ENCODE data around the gene OPCML.

The OPCML gene

DNA sequence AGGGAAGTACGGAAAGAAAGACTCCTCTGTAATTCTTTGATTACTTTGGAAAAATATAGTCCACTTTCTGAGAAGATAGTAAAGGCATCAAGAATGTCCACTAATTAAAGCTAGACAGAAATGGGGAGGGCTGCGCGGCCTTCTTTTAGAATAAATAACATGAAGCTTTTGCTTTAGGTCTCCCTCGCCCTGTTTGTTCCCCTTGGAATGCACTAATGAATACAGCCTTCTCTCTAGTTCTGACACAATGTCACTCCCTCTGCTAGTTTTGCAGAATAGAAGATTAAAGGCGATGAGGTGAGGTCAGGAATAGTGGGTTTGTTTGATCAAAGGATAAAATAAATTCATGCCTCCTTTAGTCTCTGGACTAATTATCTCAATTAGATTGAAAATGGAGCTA, 543.9 kb downstream of the OPCML start:
- peak; percentile 61 for DNase-seq (ENCODE audit: low read depth, low spot score)

DNA sequence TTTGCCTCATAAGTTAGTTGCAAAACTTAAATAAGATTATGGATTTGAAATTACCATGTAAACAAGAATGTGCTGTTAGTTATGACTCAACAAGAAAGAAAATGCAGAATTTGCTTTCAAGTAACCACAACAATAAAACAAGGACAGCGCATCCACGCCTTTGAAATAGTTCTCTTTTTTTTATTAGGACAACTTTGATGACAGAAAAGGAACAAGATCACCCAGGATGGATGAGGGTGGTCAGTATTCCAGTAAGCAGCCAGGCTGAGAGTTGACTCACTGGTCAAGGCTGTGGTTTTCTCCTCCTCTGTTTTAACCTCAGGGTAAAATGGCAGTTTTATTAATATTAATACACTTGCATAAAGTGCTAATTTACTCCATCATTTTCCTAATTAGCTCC, 544.4 kb downstream of the OPCML start:
- DNase-seq (ENCODE audit: low read depth, low spot score) = peak; percentile 71

DNA sequence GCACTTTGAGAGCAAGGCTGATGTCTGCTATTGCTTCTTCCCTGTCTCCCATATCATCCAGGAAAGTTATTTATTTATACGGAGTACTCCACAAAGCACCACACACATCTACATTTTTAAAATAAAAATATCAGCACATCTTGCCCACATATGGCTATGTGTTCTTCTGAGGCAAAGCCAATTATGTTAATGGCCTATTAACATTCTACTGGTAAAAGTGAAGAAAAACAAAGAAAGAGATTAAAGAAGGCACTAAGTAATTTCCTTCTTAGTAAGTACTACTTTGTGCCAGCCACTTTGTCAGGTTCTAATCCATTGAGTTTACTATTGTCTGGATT, 548.7 kb downstream of the OPCML start:
- no peak for DNase-seq (ENCODE audit: low read depth, low spot score)

DNA sequence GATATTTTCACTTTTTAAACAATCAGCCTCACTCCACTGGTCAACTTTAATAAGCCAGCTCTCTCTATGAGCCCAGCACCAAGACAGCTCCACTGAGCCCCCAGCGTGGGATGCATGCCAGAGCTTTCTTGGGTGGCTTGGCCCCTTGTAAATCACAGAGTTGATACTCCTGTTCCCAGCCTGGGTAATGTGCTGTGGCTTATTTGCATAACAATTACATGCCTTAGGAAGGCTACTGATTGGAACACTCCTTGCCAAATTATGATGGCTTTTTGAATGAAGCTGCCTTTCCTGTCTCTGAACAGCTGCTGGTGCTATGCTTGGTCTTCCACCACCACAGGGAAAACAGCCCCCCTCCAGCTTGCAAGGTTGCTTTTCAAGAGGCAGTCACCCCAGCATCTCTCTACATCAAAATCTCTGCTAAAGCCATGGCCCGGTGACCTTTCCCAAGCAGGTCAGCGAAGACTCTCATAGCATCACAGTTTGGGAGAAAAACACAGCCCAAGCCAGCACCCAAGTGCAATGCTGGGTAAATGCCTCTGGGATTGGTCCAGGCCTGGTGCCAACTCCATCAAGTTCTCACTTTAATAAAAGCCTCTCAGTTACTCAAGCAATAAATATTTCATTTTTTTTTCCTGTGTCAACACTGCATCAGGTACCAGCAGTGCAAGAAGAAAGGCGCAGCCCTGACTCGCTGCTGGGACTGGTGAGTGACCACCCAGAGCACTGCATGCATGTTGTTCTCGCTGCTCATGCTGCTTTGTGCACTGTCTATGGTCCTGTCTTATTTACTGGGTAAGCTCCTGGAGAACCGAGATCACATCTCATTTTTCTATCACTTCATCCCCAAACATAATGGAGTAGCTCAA, 549.3 kb downstream of the OPCML start:
- DNase-seq (ENCODE audit: low read depth, low spot score) = peak; percentile 68

DNA sequence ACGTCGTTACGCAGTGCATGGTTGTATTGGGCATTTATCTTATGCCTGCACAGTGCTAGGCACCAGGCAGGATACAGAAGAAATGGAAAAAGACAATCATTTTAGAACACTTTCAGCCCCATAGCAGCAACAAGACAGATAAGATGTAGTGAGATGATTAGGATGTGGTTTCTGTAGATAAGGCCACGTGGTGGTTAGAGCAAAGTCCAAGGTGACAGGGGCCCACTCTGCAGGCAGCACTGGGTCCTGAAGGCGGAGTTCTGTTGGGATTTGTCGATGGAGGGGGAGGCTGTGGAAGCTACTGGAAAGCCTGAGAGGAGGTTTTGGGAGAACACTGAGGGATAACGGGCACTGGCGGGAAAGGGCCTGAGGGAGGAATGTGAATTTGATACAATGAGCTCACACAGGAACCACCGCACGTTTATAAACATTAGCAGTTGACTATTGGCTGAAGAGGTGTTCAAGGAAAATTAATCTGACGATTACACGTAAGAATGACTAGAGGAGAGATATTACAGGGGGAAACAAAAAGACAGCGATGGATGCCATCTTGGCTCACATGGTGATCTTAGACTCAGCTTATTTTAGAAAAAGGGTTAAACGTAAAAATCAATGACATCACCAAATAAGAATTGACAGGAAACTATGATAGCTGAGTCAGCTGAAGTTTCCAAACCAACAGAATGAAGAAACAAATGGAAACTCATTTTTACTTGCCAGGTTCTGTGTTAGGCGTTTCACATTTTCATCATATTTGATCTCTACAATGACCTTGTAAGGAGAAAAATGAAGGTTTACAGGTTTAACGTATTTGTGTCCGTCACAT, 551.0 kb downstream of the OPCML start:
- no peak for DNase-seq (ENCODE audit: low read depth, low spot score)

DNA sequence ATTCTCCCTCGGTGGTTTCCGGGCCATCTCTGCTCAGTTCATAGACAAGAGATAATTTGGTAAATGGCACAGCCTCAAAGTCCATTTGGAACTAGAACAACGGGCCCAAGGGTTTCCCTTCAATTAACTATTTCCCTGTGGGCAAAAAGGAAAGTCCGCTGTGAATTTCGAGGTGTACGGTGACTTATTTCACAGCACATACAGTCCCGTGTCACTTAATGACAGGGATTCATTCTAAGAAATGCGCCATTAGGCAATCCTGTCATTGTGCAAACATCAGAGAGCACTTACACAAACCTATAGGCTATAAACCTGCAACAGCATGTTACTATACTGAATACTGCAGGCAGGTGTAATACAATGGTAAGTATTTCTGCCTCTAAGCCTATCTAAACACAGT, 551.6 kb downstream of the OPCML start:
- DNase-seq (ENCODE audit: low read depth, low spot score) = no peak

DNA sequence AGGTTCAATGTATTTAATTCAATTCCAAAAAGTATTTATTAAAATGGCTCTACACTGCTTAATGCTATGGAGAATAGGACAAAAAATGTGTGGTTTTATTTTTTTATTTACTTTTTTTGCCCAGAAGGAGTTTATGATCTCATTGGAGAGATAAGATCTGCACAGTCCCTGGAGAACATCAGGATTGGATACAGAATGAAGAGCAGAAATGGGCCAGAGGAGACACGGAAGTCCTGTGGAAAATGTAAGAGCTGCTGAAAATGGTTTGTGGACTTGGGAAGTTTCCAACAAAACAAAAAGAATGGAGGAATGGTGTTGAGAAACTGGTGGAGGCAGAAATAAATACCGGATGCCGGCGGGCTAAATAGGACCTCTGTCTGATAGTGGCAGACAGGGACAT, 554.6 kb downstream of the OPCML start:
- no peak for DNase-seq (ENCODE audit: low read depth, low spot score)

DNA sequence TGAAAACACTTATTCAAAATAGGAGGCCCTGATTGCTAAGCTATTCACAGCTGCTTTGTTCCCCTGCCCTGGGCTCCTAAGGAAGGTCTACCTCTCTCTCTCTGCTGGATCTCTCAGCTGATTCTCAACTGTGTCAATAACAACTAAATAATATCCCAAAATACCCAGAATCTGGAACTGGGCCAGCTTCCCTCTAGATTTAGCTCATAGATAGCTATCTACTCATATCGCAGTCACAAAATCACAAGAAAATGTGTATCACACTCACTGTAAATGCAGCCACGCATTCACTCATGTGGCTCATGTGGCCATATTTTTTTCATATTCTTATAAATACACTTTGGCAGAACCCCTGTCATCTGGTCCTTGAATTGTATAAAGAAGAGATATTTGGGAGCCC, 555.1 kb downstream of the OPCML start:
- no peak for DNase-seq (ENCODE audit: low read depth, low spot score)

DNA sequence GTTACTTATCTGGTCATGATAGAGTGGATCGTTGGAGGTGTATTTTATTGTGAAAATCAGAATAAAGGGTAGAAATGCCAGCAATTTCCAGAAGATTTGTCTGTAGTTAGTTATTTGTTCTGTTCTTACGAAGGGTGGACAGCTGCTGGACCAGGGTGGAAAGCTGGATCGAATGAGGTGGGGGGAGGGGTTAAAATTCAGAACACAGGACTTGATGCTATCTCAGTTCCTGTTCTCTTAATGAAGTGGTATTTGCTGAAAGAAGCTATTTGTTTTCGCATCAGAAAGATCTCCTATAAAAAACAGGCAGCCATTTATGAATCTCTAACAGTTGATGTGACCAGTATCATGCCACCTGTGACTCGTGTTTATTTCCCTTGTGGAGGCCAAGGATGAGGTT, 556.2 kb downstream of the OPCML start:
- DNase-seq (ENCODE audit: low read depth, low spot score) = no peak

DNA sequence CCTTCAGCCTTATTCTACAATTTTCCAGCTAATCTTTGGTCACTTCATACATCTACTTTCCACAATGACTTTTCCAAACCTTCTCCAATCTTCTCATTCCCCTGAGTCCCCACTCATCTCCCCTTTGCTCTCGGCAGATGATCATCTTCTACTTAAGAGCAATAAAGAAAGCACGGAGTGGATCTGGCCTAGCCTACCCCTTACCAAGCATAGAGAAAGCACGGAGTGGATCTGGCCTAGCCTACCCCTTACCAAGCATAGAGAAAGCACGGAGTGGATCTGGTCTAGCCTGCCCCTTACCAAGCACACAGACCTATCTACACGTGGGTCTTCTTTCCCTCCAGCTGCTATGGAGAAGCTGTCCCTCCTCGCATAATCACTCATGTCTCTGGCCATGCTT, 558.6 kb downstream of the OPCML start:
- no peak for DNase-seq (ENCODE audit: low read depth, low spot score)

DNA sequence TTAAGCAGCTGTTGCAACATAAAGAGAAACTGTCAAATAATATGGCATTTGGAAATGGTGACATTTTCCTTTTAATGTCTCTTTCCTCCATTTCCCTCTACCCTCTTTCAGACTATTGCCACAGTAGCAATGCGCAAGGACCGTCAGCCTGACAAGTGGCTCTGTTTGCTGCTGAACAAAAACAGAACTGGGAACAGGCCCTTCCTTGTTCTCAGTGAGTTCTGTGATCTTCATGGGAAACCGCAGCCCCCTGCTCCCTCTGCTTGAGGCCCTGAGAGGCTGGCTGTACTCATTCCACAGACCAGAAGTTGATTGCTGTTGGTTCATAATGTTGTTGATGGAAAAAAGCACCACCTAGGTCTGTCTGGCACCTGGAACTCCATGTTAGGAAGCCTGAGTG, 559.7 kb downstream of the OPCML start:
- peak; percentile 25 for DNase-seq (ENCODE audit: low read depth, low spot score)

DNA sequence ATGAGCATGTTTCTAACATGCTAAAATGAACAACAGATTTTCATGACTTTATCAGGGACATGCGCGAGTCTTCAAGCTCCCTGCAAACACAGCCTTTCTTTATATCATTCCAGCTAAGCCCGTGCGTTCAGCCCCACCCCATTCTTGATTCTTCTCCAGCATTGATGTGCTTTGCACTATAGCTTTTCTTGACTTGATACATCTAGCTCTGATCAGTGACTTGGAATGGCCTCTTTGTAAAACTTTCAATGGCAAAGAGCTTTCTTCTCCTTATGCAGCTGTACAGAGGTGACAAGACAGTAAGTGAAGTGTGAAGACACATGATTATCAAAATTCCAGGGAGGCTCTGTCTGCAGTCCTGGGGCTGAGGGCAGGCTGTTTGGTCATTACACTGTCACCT, 561.0 kb downstream of the OPCML start:
- DNase-seq (ENCODE audit: low read depth, low spot score) = no peak

DNA sequence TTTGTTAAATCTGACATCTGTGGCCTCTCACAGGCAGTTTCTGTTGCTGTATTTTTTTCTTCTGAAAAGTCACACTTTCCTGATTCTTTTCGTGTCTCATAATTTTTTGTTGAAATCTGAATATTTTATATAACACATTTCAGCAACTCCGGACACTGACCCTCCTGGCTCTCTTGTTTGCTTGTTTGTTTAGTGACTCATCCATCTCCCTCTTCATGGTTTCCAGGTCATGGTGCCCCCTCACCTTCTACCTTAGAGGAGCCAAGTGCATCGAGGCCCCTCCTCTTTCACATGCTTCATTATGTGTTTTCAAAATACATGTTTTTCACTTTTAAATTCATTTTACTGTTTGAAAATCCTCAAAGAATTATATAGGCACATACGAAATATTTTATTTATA, 562.4 kb downstream of the OPCML start:
- DNase-seq (ENCODE audit: low read depth, low spot score) = no peak

DNA sequence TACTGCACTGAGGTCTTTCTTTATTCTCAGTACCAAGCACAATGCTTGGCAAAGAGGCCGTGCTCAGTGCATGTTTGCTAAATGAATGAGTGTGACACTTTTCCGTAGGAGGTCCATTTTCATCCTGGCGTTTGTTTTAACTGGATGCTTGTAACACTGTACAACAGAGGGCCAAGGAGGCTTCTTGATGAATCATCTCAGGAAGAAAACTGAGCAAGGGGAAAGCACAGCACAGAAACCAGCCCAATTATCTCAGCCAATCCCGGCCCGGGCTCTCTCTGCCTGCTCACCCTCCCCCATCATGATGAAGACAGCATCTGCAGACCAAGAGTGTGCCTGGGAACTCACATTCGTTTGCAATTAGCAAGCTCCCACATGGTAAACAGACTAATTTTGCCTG, 570.3 kb downstream of the OPCML start:
- DNase-seq (ENCODE audit: low read depth, low spot score) = peak; percentile 77

DNA sequence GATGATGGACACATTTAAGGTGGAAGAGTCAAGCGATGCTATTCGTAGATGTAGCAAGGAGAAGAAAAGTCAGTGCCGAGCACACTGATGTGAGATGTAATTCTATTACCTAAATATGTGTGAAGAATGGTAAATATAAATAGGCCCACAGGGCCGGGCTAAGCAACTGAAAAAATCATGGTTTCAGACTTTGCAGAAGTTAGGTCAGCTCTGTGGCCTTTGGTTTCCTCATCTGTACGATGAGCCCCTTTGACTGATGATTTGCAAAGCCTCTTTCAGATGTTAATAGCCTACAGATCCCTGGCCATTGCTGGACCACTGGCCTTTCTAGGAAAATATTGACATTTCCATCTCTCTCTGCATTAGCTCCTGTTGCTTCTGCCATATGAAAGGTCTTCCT, 570.8 kb downstream of the OPCML start:
- no peak for DNase-seq (ENCODE audit: low read depth, low spot score)

DNA sequence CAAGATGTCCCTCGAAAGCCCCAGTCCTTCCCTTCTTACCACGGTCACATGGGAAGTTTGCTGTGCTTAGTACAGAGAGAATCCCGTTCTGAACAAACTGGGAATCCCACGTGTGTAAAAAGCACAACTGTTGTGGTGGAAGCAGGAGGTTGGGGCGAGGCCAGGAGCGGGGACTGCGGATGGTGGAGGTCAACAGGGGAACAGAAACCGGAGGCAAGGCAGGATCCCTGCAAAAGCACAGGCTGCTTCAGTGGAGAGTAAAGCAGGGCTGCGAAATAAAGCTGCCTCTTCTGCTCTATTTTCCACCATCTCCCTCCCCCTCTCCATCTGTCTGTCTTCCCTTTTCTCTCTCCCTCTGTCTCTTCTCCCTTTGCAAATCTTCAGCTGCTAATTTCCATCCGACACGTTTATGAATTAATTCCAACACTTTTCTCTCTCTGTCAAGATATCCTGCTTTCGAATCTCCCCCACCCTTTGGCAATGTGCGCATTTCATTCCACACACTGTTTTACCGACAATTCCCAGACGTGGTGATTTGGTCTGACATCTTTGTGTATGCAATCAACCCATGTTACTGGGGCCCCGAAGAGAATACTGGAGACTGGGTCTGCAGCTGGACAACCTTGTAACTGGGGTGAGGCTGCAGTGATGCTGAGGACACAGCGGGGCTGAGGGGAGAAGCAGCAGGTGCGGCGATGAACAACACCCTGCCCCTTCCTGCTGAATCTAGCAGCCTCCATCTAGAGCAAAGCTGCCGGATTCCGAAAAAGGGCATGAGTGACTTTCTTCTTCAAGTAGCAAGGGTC, 571.8 kb downstream of the OPCML start:
- DNase-seq (ENCODE audit: low read depth, low spot score) = no peak

DNA sequence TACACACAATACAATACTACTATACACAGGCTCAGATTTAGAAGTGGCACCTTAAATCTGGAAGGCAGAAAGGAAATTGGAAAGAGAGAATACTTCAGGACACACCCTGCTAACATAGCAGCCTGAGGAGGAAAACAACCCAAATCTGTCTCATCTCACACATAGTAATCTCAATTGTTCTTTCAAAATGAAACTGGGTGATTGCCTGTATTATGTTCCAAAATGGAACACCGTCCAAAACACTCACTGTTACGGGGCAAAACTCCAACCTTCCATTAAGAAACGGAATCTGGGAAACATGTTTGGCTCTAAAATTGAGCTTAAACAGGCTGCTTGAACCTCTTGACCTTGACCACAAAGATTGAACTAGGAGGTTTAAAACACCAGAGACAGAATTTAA, 572.6 kb downstream of the OPCML start:
- DNase-seq (ENCODE audit: low read depth, low spot score) = no peak

DNA sequence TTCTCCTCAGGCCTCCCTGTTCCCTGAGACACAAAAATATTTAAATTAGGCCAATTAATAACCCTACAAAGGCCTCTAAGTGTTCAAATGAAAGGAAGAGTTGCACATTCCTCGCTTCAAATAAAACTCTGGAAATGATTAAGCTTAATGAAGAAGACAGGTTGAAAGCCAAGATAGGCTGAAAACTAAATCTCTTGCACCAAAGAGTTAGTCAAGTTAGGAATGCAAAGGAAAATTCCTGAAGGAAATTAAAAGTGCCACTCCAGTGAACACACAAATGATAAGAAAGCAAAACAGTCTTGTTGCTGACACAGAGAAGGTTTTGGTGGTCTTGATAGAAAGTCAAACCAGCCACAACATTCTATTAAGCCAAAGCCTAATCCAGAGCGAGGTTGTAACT, 574.4 kb downstream of the OPCML start:
- peak; percentile 26 for DNase-seq (ENCODE audit: low read depth, low spot score)

DNA sequence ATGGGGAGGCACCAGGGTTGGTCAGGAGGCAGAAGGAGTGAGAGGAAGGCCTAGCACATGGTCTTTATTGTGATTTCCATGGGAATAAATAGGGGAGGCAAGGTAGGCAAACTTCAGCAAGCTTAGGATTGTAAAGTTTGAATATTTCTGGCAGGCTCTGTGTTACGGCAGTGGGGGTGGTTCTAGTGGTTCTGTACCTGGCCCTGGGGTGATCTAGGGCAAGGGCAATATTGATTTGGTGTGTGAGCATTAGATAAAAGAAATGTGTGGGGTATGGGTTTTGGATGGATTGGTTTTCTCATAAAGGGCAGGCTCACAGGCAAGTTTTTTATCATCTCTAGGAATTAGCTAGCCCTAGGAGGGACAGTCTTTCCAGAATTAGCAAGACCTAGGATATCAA, 584.0 kb downstream of the OPCML start:
- DNase-seq (ENCODE audit: low read depth, low spot score) = no peak

DNA sequence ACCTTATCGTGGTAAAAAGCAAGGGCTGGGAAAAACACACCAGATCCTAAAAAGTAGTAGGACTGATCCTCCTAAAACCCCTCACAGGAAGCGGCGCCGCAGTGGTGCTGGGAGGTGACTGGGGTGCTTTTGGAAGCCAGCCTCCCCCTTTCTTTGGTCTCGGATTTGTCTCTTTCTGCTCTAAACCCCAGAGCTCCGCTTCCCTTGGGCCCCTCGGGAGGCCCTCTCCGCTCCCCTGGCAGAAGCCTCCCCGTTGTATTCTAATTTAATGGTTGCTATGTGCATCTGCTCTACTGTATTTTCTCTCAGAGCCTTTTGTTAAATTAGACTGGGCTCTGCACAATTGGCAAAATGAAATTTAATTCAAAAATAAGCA, 587.7 kb downstream of the OPCML start:
- DNase-seq (ENCODE audit: low read depth, low spot score) = peak; percentile 9

DNA sequence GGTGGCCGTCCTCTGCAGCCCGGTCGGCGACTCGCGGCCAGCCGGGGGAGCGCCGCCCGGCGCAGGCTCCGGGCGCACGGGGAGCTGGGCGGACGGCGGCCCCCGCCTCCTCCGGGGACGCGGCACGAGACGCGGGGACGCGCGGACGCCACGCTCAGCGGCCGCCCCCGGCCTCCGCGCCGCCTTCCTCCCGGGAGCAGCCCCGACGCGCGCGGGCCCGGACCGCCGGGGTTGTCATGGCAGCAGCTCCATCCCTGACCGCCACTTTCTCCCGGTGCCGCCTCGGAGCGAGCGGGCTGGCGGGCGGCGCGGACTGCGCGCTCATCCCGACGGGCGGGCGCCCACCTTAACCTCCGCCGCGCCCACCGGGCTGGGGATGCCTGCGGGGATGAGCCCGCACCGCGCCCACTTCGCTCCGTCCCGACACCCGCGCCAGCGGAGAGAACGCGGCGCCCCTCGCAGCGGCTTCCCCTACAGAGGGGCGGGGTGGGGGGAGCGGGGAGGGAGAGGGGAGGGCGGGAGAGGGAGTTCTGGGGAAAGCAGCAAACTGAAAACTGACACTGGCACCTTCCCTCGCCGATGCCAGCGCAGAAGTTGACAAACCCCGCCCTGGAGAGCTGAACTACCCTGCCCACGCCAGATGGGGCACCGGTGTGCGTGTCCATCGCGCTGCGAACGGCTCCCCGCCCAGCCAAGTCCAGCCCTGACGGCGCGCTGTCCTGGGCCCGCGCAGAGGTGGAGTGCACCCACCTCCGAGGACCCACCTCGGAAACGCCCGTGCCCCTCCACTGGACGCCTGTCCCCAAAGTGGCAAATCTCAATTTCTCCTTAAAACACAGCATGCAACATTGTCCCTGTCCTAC, 588.4 kb downstream of the OPCML start:
- DNase-seq (ENCODE audit: low read depth, low spot score) = peak; percentile 60

DNA sequence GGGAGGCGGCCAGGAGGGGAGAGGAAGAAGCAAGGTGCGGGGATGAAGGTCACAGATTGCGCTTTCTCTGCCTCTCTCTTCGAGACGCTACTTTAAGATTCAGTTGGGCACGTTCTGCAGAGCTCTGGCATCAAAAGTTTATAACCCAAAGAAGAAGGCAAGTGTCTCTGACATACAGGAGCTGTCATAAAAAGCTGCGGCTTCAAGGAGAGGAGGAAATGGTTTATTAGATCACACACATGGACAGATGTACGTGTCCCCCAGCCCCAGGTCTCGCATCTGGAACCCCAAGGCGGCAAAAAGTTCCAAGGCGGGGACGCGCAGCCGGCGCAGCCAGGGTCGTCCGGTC, 589.0 kb downstream of the OPCML start:
- DNase-seq (ENCODE audit: low read depth, low spot score) = no peak

Data from astrocyte of the hippocampus (primary cell).